ENCODE results near the gene NBAS.

GRCh38 chr2:15128846-15129245 is 432.3 kb downstream of the NBAS start:
- TF ChIP-seq SMC3 (IDR thresholded peaks at IDR 0.05; ENCODE audit: low read depth, low read length) = no peak
- TF ChIP-seq FOXM1 (IDR thresholded peaks at IDR 0.05; ENCODE audit: low read depth) = no peak
- no peak for TF ChIP-seq GABPA (IDR thresholded peaks at IDR 0.05; ENCODE audit: low read depth)
- TF ChIP-seq CTCF (IDR thresholded peaks at IDR 0.05) = no peak
- no peak for TF ChIP-seq EZH2phosphoT487 (IDR thresholded peaks at IDR 0.05; ENCODE audit: borderline replicate concordance, low read depth)
- TF ChIP-seq YY1 (IDR thresholded peaks at IDR 0.05; ENCODE audit: low read depth) = no peak
- TF ChIP-seq GATA2 (CRISPR knock-in tag; IDR thresholded peaks at IDR 0.05) = no peak
- TF ChIP-seq, protein P1, sequence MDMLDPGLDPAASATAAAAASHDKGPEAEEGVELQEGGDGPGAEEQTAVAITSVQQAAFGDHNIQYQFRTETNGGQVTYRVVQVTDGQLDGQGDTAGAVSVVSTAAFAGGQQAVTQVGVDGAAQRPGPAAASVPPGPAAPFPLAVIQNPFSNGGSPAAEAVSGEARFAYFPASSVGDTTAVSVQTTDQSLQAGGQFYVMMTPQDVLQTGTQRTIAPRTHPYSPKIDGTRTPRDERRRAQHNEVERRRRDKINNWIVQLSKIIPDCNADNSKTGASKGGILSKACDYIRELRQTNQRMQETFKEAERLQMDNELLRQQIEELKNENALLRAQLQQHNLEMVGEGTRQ (IDR thresholded peaks at IDR 0.05; ENCODE audit: borderline replicate concordance, low read depth, low read length) = no peak
- TF ChIP-seq, protein P2, sequence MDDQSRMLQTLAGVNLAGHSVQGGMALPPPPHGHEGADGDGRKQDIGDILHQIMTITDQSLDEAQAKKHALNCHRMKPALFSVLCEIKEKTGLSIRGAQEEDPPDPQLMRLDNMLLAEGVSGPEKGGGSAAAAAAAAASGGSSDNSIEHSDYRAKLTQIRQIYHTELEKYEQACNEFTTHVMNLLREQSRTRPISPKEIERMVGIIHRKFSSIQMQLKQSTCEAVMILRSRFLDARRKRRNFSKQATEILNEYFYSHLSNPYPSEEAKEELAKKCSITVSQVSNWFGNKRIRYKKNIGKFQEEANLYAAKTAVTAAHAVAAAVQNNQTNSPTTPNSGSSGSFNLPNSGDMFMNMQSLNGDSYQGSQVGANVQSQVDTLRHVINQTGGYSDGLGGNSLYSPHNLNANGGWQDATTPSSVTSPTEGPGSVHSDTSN (IDR thresholded peaks at IDR 0.05) = no peak
- TF ChIP-seq SIN3A (IDR thresholded peaks at IDR 0.05; ENCODE audit: borderline replicate concordance, low read depth, low read length) = no peak
- TF ChIP-seq JUND (IDR thresholded peaks at IDR 0.05) = no peak

Data from SK-N-SH (cell line).